PC-3 (cell line): Measurements from ENCODE around the gene CCDC30.

Experiments
- CTCF ChIP-seq: fragments of 300-600 bp; sonication (generic); conservative IDR thresholded peaks from 2 replicates; pipeline ENCODE4 v1.5.1; 2017; ENCODE audit warnings: antibody characterized with exemption, low read depth, mild to moderate bottlenecking, low read length
- EZH2 ChIP-seq: fragments of 300-600 bp; sonication (generic); IDR thresholded peaks from one replicate; pipeline ENCODE4 v1.6.1; 2017; ENCODE audit warnings: antibody characterized with exemption, mild to moderate bottlenecking, low read length; ENCODE audit not compliant: unreplicated experiment
- EZH2phosphoT487 ChIP-seq: fragments of 300-600 bp; sonication (generic); IDR thresholded peaks from 2 replicates; pipeline ENCODE4 v1.6.1; 2018; ENCODE audit warnings: mild to moderate bottlenecking, antibody characterized with exemption, low read length, borderline replicate concordance

GRCh38 chr1:42586016-42586415 lies 122.9 kb downstream of the CCDC30 start:
- TF ChIP-seq EZH2, result no peak
- no peak for TF ChIP-seq CTCF
- TF ChIP-seq EZH2phosphoT487, result no peak
